Mucosa of descending colon (tissue), 3 donors: ENCODE measurements around the gene LSMEM2. TPM values are rescaled to one million over a fixed set of nuclear protein-coding genes. Genes with fewer than 3 reads are reported as not detected.
"Not testable (repeated sequence)": the region's sequence is repeated elsewhere in the genome, so short reads cannot be mapped to it uniquely, and the experiment has no call there.

Experiments
- ATAC-seq: fragments of 200-7000 bp; cut with Tn5 transposase; one replicate; pipeline ENCODE4 v1.9.1; 2020; ENCODE audit warnings: mild to moderate bottlenecking, moderate library complexity
- DNase-seq, 3 donors: peaks; one replicate each; pipeline ENCODE4 v3.0.0-alpha.2; 2020
- H3K36me3 ChIP-seq: fragments of 200-600 bp; one replicate; pipeline ENCODE4 v1.8.0; 2021; ENCODE audit warnings: low read depth, mild to moderate bottlenecking
- H3K4me1 ChIP-seq: fragments of 200-600 bp; one replicate; pipeline ENCODE4 v1.8.0; 2021; ENCODE audit warnings: low read depth, mild to moderate bottlenecking
- H3K4me3 ChIP-seq: fragments of 200-600 bp; one replicate; pipeline ENCODE4 v1.8.0; 2021; ENCODE audit warnings: mild to moderate bottlenecking
- H3K9me3 ChIP-seq: fragments of 200-600 bp; one replicate; pipeline ENCODE4 v1.8.0; 2021; ENCODE audit warnings: mild to moderate bottlenecking
- intact Hi-C, 2 donors: fragments of 100-400 bp; cut with DNase I in 1 of 2; cut with micrococcal nuclease in 1 of 2; formaldehyde crosslinking; loops; one replicate each; pipeline versions ENCODE4 v1.11.0 to v1.11.1; 2022; cut with DNase I, micrococcal nuclease
- total RNA-seq, 3 donors: library from RNA; stranded (reverse); fragmentation: NEBNext Ultra II Directional in 2 of 3; extraction: Animal tissue kit (Norgen Biotek cat#: 25700) in 2 of 3; gene quantifications; one replicate each; pipeline versions ENCODE4 v1.2.1 to v1.2.4, GENCODE V29; 2021 to 2023
- TF ChIP-seq, protein P1 (sequence below): fragments of 200-600 bp; IDR thresholded peaks from one replicate; pipeline ENCODE4 v1.8.0; 2022; ENCODE audit warnings: antibody characterized with exemption, mild to moderate bottlenecking
- donor health status: DM: no; HTN: no; CAD: no; lungs with moderate emphysema.
- donor health status: DM: no; HTN: no; CAD: no.
- donor health status: DM: no; HTN: yes; CAD: no.

Gene LSMEM2
- total RNA-seq, 3 donors from 2014 or later: 0.32 TPM; not detected in 2

DNA sequence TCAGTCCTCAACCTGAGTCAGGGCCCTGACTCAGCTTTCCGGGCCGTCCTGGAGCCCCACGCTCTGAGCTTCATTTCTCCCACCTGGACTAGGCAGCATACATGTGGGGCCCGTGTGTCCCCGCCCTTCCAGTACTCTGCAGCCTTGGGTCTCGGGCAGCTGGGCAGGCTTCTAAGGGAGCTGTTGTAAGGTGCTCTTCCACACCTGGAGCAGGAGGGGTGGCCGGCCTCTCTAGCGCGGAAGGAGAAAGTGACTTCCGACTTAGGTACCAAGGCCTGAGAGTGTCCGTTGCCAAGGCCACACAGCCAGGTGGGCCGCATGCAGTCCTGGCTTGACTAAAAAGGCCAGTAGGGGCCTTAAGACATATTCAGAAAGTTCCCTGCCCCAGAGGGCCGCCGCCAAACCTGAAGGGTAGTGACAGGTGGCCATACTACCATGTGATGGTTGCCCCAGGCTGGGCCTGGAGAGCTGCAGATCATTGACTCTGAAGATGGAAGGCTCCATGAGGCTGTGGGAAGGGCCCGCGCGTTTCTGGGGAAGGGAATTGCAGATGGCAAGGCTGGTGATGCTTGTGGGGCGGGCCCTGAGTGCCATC is 19.4 kb upstream of the LSMEM2 start:
- ATAC-seq (peak; percentile 9), DNase-seq (no peak)
- peaks cover 15% of the 10 kb centered on the region for H3K4me1 ChIP-seq
- TF ChIP-seq, protein P1, sequence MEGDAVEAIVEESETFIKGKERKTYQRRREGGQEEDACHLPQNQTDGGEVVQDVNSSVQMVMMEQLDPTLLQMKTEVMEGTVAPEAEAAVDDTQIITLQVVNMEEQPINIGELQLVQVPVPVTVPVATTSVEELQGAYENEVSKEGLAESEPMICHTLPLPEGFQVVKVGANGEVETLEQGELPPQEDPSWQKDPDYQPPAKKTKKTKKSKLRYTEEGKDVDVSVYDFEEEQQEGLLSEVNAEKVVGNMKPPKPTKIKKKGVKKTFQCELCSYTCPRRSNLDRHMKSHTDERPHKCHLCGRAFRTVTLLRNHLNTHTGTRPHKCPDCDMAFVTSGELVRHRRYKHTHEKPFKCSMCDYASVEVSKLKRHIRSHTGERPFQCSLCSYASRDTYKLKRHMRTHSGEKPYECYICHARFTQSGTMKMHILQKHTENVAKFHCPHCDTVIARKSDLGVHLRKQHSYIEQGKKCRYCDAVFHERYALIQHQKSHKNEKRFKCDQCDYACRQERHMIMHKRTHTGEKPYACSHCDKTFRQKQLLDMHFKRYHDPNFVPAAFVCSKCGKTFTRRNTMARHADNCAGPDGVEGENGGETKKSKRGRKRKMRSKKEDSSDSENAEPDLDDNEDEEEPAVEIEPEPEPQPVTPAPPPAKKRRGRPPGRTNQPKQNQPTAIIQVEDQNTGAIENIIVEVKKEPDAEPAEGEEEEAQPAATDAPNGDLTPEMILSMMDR: no peak
- H3K9me3 ChIP-seq: no peaks in the 10 kb centered on the region
- intact Hi-C loops: no loop called here
- H3K4me3 ChIP-seq: peak overlapping the region; percentile 24
- H3K36me3 ChIP-seq: peaks cover 6% of the 10 kb centered on the region

DNA sequence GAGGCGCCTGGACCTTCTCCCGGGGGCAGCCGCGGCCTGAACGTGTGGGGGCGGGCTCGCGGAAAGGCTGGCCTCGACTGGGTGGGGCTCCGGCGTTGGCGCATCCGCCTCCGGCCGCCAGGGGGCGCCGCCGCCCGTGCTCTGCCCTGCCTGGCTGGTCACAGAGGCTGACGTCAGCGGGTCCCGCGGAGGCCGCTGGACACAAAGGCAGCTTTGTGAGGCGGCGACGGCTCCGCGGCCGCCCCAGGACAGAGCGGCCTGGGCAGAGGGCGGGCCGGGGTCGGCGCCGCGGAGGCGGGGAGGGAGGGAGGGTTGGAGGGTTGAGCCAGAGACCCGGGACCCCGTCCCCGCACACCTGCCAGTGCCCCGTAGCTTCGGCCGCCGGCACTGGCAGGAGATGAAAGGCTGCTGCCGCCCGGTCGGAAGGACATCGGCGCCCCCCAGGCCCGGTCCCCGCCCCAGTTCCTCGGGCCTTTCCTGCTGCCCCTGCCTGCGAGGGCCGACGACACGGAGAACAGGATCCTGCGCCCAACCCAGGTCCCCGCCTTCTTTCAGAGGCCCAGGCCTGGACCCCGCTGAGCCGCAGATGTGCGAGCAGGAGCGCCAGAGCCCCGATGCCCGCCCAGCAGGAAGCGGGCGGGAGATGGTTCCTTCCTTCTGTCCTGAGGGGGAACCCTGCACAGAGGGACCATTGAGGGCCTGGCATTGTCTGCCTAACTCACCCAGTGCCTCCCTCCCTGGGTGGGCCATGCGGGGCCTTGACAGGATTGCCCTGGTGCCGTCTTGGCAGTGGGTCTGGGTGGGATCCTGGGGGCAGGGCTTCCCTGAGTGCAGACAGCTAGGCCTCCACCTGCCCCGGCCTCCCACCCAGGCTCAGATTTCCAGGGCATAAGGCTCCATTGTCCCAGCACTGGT is 18.6 kb upstream of the LSMEM2 start:
- TF ChIP-seq, protein P1: peak; percentile 98
- ATAC-seq (peak; percentile 96), DNase-seq (peak; percentile 94 to 96 (median 94))
- H3K4me1 ChIP-seq: peaks cover 17% of the 10 kb centered on the region
- H3K36me3 ChIP-seq: peaks cover 6% of the 10 kb centered on the region
- H3K4me3 ChIP-seq: peak overlapping the region; percentile 24
- intact Hi-C loops: no loop called here
- no peaks in the 10 kb centered on the region for H3K9me3 ChIP-seq

DNA sequence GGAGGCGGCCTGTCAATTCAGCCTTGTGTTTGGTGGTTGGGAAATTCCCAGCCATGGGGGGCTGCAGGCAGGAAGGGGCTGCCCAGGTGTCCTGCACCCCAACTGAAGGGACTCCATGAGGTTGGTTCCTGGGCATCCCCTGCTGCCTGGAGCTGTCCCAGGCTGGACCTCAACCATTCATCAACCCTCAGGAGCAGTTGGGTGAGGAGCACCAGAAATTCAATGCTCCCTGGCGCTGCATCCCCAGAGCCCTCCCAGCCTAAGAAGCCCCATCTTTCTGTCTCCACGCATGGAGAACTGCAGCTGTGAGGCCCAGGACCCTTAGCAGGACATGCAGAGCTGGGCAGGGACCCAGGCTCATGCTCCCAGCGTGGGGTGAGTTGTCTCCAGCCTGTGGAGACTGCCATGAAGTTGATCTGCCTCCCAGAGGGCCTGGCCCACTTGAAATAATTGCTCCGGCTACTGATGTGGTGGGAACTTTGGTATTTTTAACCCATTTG is 17.9 kb upstream of the LSMEM2 start:
- peaks cover 20% of the 10 kb centered on the region for H3K4me1 ChIP-seq
- intact Hi-C loops: no loop called here
- TF ChIP-seq, protein P1: no peak
- no peaks in the 10 kb centered on the region for H3K9me3 ChIP-seq
- H3K4me3 ChIP-seq: no peak overlapping the region
- no peak for DNase-seq
- ATAC-seq: no peak
- peaks cover 2% of the 10 kb centered on the region for H3K36me3 ChIP-seq

DNA sequence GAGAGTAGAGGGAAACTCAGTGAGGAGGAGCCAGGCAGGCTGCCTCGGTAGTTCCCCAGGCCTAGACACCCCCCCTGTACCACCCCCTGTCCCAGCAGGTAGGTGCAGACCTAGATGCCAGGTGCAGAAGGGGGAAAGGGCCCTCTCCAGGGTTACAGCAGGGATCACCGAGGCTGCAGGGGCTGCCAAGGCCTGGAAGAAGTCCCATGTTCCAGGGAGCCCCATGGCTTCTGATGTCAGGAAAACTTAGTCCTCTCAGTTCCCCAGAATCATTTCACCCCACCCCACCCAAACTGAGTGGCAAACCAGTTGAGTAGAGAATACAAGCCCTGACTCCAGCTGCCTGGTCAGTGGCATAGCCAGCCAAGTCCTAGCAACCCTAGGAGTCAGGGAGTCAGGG is 17.4 kb upstream of the LSMEM2 start:
- Histone ChIP-seq H3K4me3 (no peak overlapping the region), H3K4me1 (peaks cover 25% of the 10 kb centered on the region), H3K36me3 (no peaks in the 10 kb centered on the region), H3K9me3 (no peaks in the 10 kb centered on the region)
- ATAC-seq (no peak), DNase-seq (no peak)
- intact Hi-C loops: no loop called here
- TF ChIP-seq, protein P1: no peak

DNA sequence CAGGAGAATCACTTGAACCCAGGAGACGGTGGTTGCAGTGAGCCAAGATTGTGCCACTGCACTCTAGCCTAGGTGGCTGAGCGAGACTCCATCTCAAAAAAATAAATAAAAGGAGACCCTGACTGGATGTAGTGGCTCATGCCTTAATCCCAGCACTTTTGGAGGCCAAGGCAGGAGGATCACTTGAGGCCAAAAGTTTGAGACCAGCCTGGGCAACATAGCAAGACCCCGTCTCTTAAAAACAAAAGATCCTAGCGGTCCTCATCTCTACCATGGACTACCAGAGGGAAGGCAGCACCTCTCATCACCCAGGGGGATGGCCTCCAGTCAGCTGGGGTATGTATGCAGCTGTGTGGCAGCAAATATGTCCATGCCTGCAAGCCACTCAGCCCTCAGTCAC is 16.7 kb upstream of the LSMEM2 start:
- ATAC-seq, intact Hi-C loops: not testable (repeated sequence)
- H3K4me1 ChIP-seq: peaks cover 25% of the 10 kb centered on the region

DNA sequence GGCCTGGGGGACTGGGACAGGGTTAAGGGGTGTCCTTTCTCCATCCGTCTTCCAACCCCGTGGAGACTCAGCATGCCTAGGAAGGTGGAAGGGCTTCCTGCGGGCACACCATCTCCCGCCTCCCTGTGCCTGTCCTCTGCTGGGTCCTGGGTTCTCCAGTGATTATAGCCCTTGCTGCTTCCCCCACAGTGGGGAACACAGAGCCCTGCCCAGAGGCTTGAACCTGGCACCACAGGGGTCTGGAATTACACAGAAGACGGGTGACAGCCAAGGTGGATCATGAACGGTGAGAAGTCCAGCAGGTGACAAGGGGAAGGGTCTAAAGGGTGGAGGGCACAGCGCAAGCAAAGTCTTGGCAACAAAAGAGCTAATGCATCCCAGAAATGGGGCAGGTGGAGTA is 16.1 kb upstream of the LSMEM2 start:
- ATAC-seq: no peak
- Histone ChIP-seq H3K4me3 (no peak overlapping the region), H3K9me3 (no peaks in the 10 kb centered on the region), H3K4me1 (peaks cover 29% of the 10 kb centered on the region), H3K36me3 (no peaks in the 10 kb centered on the region)
- intact Hi-C loops: no loop called here
- TF ChIP-seq, protein P1: no peak
- no peak for DNase-seq

More for the DNA sequence above, 16.7 kb upstream of the LSMEM2 start:
- H3K9me3 ChIP-seq, H3K36me3 ChIP-seq, H3K4me3 ChIP-seq, DNase-seq: not testable (repeated sequence)
